Measurements from ENCODE around the gene TF. TPM values are rescaled to one million over a fixed set of nuclear protein-coding genes. Genes with fewer than 3 reads are reported as not detected.

Gene TF
- total RNA-seq, 4 donors from 2014 or later, result 13.9 to 154 (median 67.3) TPM

GRCh38 chr3:133829310-133829707 lies 83.1 kb downstream of the TF start:
- no peak for TF ChIP-seq CTCF (IDR thresholded peaks at IDR 0.05; ENCODE audit: low read depth)

GRCh38 chr3:133830071-133830470 lies 83.9 kb downstream of the TF start:
- TF ChIP-seq CTCF (IDR thresholded peaks at IDR 0.05; ENCODE audit: low read depth), result no peak

- no peak for TF ChIP-seq CTCF (IDR thresholded peaks at IDR 0.05; ENCODE audit: low read depth)
These were observed 86.0 kb downstream of the TF start for GRCh38 chr3:133831966-133832801.

- no peak for TF ChIP-seq CTCF (IDR thresholded peaks at IDR 0.05; ENCODE audit: low read depth)
These were observed 86.6 kb downstream of the TF start for GRCh38 chr3:133832802-133833144.

- no peak for TF ChIP-seq CTCF (IDR thresholded peaks at IDR 0.05; ENCODE audit: low read depth)
These were observed 87.1 kb downstream of the TF start for GRCh38 chr3:133833267-133833666.

- TF ChIP-seq CTCF (IDR thresholded peaks at IDR 0.05; ENCODE audit: low read depth), result no peak
These were observed 87.9 kb downstream of the TF start for GRCh38 chr3:133833880-133834620.

- TF ChIP-seq CTCF (IDR thresholded peaks at IDR 0.05; ENCODE audit: low read depth), result no peak
These were observed 88.6 kb downstream of the TF start for GRCh38 chr3:133834621-133835417.
